HCT116 (cell line): ENCODE measurements around the gene DPH5. TPM values are rescaled to one million over a fixed set of nuclear protein-coding genes. Genes with fewer than 3 reads are reported as not detected.

ENCODE experiments used
- ATAC-seq: fragments of 200-7000 bp; cut with Tn5 transposase; 2 replicates; pipeline ENCODE4 v1.9.1; 2020; ENCODE audit warnings: mild to moderate bottlenecking, moderate library complexity
- BruUV-seq: library from RNA; stranded (reverse); fragments of 400-500 nt; replicated peaks from 2 replicates; lab custom pipeline; 2021; lab: Mats Ljungman, UMichigan
- CTCF ChIA-PET: fragments of 300-600 bp; sonication (Branson Sonifier 250); formaldehyde crosslinking; loops from one replicate; lab custom pipeline; 2021; ENCODE audit warnings: antibody characterized with exemption; lab: Charles Lee
- POLR2A ChIA-PET: fragments of 300-600, 350-600 bp; sonication (Branson Sonifier 250); formaldehyde crosslinking; loops from one replicate; lab custom pipeline; 2021; ENCODE audit warnings: antibody characterized with exemption; lab: Charles Lee
- RAD21 ChIA-PET, 2 experiments: fragments of 300-600 bp; sonication (Branson Sonifier 250); formaldehyde crosslinking; loops; one replicate each; lab custom pipeline; 2023; ENCODE audit warnings: low total read pairs in 2 of 2; ENCODE audit not compliant: uncharacterized antibody in 2 of 2, unreplicated experiment in 2 of 2, low non-redundant PET in 1 of 2; lab: Charles Lee
- DNase-seq: peaks from one replicate; pipeline ENCODE4 v3.0.0-alpha.2; 2010; ENCODE audit warnings: low read depth, low spot score
- H2AFZ ChIP-seq: fragments of 200-600 bp; shearing (Covaris generic), sonication (generic); 2 replicates; pipeline ENCODE4 v1.6.1; 2017; ENCODE audit warnings: low read depth, mixed run types, mixed read lengths, antibody characterized with exemption, low read length; ENCODE audit not compliant: poor library complexity, severe bottlenecking
- H3K27ac ChIP-seq: 2 replicates; pipeline ENCODE4 v1.5.1; 2012; ENCODE audit warnings: low read depth, low read length
- H3K27me3 ChIP-seq: fragments of 200-600 bp; sonication (generic); 2 replicates; pipeline ENCODE4 v1.6.1; 2016; ENCODE audit warnings: mixed run types, low read length, mixed read lengths; ENCODE audit not compliant: insufficient read depth
- H3K36me3 ChIP-seq, 2 experiments: fragments of 200-500 bp in 1 of 2; fragments of 200-600 bp in 1 of 2; sonication (Bioruptor generic) in 1 of 2; sonication (generic) in 1 of 2; 2 replicates each; pipeline versions ENCODE4 v1.5.1 to v1.6.1; 2014 to 2016; ENCODE audit warnings: low read length in 2 of 2, inconsistent platforms in 1 of 2, mixed read lengths in 1 of 2, mixed run types in 1 of 2; ENCODE audit not compliant: insufficient read depth in 2 of 2, control insufficient read depth in 1 of 2
- H3K4me1 ChIP-seq, 2 experiments: fragments of 200-600 bp in 1 of 2; sonication (generic) in 1 of 2; 2 replicates each; pipeline versions ENCODE4 v1.5.1 to v1.6.1; 2012 to 2017; ENCODE audit warnings: low read length in 2 of 2, inconsistent platforms in 1 of 2, mild to moderate bottlenecking in 1 of 2, mixed read lengths in 1 of 2, mixed run types in 1 of 2, moderate library complexity in 1 of 2; ENCODE audit not compliant: insufficient read depth in 2 of 2, control insufficient read depth in 1 of 2
- H3K4me2 ChIP-seq: fragments of 200-600 bp; sonication (generic); 2 replicates; pipeline ENCODE4 v1.6.1; 2017; ENCODE audit warnings: mixed run types, low read length, mixed read lengths
- H3K4me3 ChIP-seq, 2 experiments: fragments of 200-600 bp in 1 of 2; sonication (generic) in 1 of 2; replicated peaks in 1 of 2; 2 replicates each; pipeline ENCODE4 v1.5.1; 2011 to 2016; ENCODE audit warnings: low read length in 2 of 2, control low read depth in 1 of 2, low read depth in 1 of 2, mild to moderate bottlenecking in 1 of 2, mixed read lengths in 1 of 2, mixed run types in 1 of 2
- H3K79me2 ChIP-seq: fragments of 200-600 bp; sonication (generic); 2 replicates; pipeline ENCODE4 v1.6.1; 2017; ENCODE audit warnings: mild to moderate bottlenecking, mixed run types, low read length, moderate library complexity, mixed read lengths; ENCODE audit not compliant: insufficient read depth
- H3K9ac ChIP-seq: fragments of 200-600 bp; sonication (generic); 2 replicates; pipeline ENCODE4 v1.6.1; 2016; ENCODE audit warnings: low read length, mixed read lengths
- H3K9me2 ChIP-seq: fragments of 200-600 bp; sonication (generic), shearing (Covaris generic); 2 replicates; pipeline ENCODE4 v1.6.1; 2017; ENCODE audit warnings: mixed run types, mild to moderate bottlenecking, moderate library complexity; ENCODE audit not compliant: insufficient read depth
- H3K9me3 ChIP-seq, 2 experiments: fragments of 200-500 bp in 1 of 2; fragments of 200-600 bp in 1 of 2; sonication (Bioruptor generic) in 1 of 2; sonication (generic) in 1 of 2; 2 replicates each; pipeline ENCODE4 v1.6.1; 2014 to 2017; ENCODE audit warnings: low read length in 2 of 2, mixed read lengths in 2 of 2, inconsistent platforms in 1 of 2, low read depth in 1 of 2, mild to moderate bottlenecking in 1 of 2, mixed run types in 1 of 2, moderate library complexity in 1 of 2; ENCODE audit not compliant: control insufficient read depth in 1 of 2, insufficient read depth in 1 of 2
- H4K20me1 ChIP-seq: fragments of 200-600 bp; sonication (generic), shearing (Covaris generic); 2 replicates; pipeline ENCODE4 v1.6.1; 2017; ENCODE audit warnings: mixed run types, mild to moderate bottlenecking, moderate library complexity; ENCODE audit not compliant: insufficient read depth
- CEBPB ChIP-seq: IDR thresholded peaks from 2 replicates; pipeline ENCODE4 v1.6.1; 2012; ENCODE audit warnings: low read depth
- FOSL1 ChIP-seq: IDR thresholded peaks from 2 replicates; pipeline ENCODE4 v1.6.1; 2012; ENCODE audit warnings: low read depth
- MAX ChIP-seq: IDR thresholded peaks from 2 replicates; pipeline ENCODE4 v1.6.1; 2012
- SP1 ChIP-seq: IDR thresholded peaks from 2 replicates; pipeline ENCODE4 v1.6.1; 2012; ENCODE audit warnings: low read depth
- ZFX ChIP-seq: fragments of 450-650 bp; IDR thresholded peaks from 2 replicates; pipeline ENCODE4 v1.6.1; 2017
- intact Hi-C: fragments of 100-400 bp; cut with micrococcal nuclease; formaldehyde crosslinking; loops from 2 replicates; pipeline ENCODE4 v1.10.0; 2022
- total RNA-seq: library from RNA; stranded (reverse); gene quantifications from one replicate; pipeline ENCODE4 v1.2.1, GENCODE V29; 2021; ENCODE audit not compliant: unreplicated experiment

The DPH5 gene
- total RNA-seq, 1 experiment from 2014 or later = 55.8 TPM

- no peak overlapping the region for H3K4me2 ChIP-seq
- POLR2A ChIA-PET = no interaction called here
- CTCF ChIA-PET = no interaction called here
- TF ChIP-seq SP1 (no peak), ZFX (no peak)
- peaks cover 0 to 4% of the 10 kb centered on the region in 2 experiments; a peak in 3 of 4 replicates for H3K9me3 ChIP-seq
- BruUV-seq = no TSS peak
- H3K9me2 ChIP-seq = no peaks in the 10 kb centered on the region
- no peak overlapping the region for H3K9ac ChIP-seq
- intact Hi-C loops = no loop called here
- DNase-seq = no peak
- H3K27me3 ChIP-seq = no peaks in the 10 kb centered on the region
- H3K27ac ChIP-seq = no peak overlapping the region
- no peak overlapping the region for H3K4me3 ChIP-seq
- H3K4me1 ChIP-seq = no peaks in the 10 kb centered on the region; a peak in 1 of 4 replicates
- ATAC-seq = no peak
- RAD21 ChIA-PET = no interaction called here
- peaks cover 0 to 9% of the 10 kb centered on the region in 2 experiments; a peak in 1 of 4 replicates for H3K36me3 ChIP-seq
- H4K20me1 ChIP-seq = no peaks in the 10 kb centered on the region
- H2AFZ ChIP-seq = no peak overlapping the region
- 0 out of 2 replicates have a peak, but pooled peaks cover 5% of the 10 kb centered on the region for H3K79me2 ChIP-seq
Observed at GRCh38 chr1:101043776-101044175, 18.2 kb upstream of the DPH5 start.

- DNase-seq = no peak
- Histone ChIP-seq H3K79me2 (peaks cover 16% of the 10 kb centered on the region), H3K27me3 (no peaks in the 10 kb centered on the region), H3K4me1 (no peaks in the 10 kb centered on the region; a peak in 1 of 4 replicates), H4K20me1 (no peaks in the 10 kb centered on the region), H3K4me2 (no peak overlapping the region), H3K36me3 (peaks cover 0 to 9% of the 10 kb centered on the region in 2 experiments; a peak in 1 of 4 replicates), H3K27ac (no peak overlapping the region), H3K9me2 (no peaks in the 10 kb centered on the region), H3K9me3 (peaks cover 0 to 4% of the 10 kb centered on the region in 2 experiments; a peak in 3 of 4 replicates), H2AFZ (no peak overlapping the region), H3K4me3 (no peak overlapping the region), H3K9ac (no peak overlapping the region)
- BruUV-seq = no TSS peak
- POLR2A ChIA-PET = no interaction called here
- RAD21 ChIA-PET = no interaction called here
- intact Hi-C loops = no loop called here
- CTCF ChIA-PET = no interaction called here
- no peak for ATAC-seq
- TF ChIP-seq MAX (no peak), CEBPB (no peak), FOSL1 (no peak)
Observed at GRCh38 chr1:101041300-101041699, 15.7 kb upstream of the DPH5 start.
